ENCODE results near the gene IMMT. TPM values are rescaled to one million over a fixed set of nuclear protein-coding genes. Genes with fewer than 3 reads are reported as not detected.
"Not testable (repeated sequence)": the region's sequence is repeated elsewhere in the genome, so short reads cannot be mapped to it uniquely, and the experiment has no call there.

The IMMT gene
- total RNA-seq (61.9 TPM), polyA plus RNA-seq (10 to 100 TPM; 58.4 to 71.3 (median 62.6) TPM)

- no peaks in the 10 kb centered on the region for H3K36me3 ChIP-seq (ENCODE audit: control insufficient read depth, insufficient read depth, low read length)
- Mint-ChIP-seq H3K9me3 (no peaks in the 10 kb centered on the region), H3K36me3 (peaks cover 8% of the 10 kb centered on the region), H3K4me1 (peaks cover 30 to 71% (median 45%) of the 10 kb centered on the region in 4 donors), H3K27ac (peak within 1 kb of the TSS; percentile 90 to 97 (median 93)), H3K27me3 (peaks cover 5% of the 10 kb centered on the region), H3K4me3 (peak within 1 kb of the TSS; percentile 89 to 97 (median 92))
- H3K9me3 ChIP-seq (ENCODE audit: control insufficient read depth in 2 of 2, low read length in 2 of 2), result no peaks in the 10 kb centered on the region
- ATAC-seq (ENCODE audit: low read depth in 2 of 2), result peak; percentile 90
- no peaks in the 10 kb centered on the region for H3K27me3 ChIP-seq (ENCODE audit: control insufficient read depth, insufficient read depth, low read length)
- peak; percentile 90 to 97 (median 94) for DNase-seq
- H3K27ac ChIP-seq (ENCODE audit: insufficient read depth, low read length, poor library complexity, severe bottlenecking), result peak within 1 kb of the TSS; percentile 97
- H3K4me1 ChIP-seq (ENCODE audit: control insufficient read depth, insufficient read depth, low read length, poor library complexity, severe bottlenecking), result peaks cover 48% of the 10 kb centered on the region
- peak within 1 kb of the TSS; percentile 98 for H3K4me3 ChIP-seq (ENCODE audit: low read depth, low read length)
These were observed at the start of gene IMMT for GRCh38 chr2:86195055-86195807. Gene IMMT (minus strand): TSS chr2:86195462. CDS start chr2:86195382, 80 bp downstream.

DNA sequence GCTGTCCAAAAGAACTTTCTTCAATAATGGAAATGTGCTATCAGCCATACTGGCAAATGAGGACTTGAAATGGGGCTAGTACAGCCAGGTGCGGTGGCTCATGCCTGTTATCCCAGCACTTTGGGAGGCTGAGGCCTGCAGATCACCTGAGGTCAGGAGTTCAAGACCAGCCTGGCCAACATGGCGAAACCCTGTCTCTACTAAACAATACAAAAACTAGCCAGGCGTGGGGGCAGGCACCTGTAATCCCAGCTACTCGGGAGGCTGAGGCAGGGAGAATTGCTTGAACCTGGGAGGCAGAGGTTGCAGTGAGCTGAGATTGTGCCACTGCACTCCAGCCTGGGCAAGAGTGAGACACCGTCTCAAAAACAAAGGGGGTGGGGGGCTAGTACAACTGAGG, 49.5 kb upstream of the IMMT start:
- H3K27me3 ChIP-seq (ENCODE audit: control insufficient read depth, insufficient read depth, low read length); DNase-seq; H3K36me3 Mint-ChIP-seq; H3K36me3 ChIP-seq (ENCODE audit: control insufficient read depth, insufficient read depth, low read length); H3K4me3 Mint-ChIP-seq; H3K4me3 ChIP-seq (ENCODE audit: low read depth, low read length); H3K27ac Mint-ChIP-seq; H3K27ac ChIP-seq (ENCODE audit: insufficient read depth, low read length, poor library complexity, severe bottlenecking); H3K9me3 Mint-ChIP-seq; ATAC-seq (ENCODE audit: low read depth in 2 of 2); H3K4me1 ChIP-seq (ENCODE audit: control insufficient read depth, insufficient read depth, low read length, poor library complexity, severe bottlenecking); H3K9me3 ChIP-seq (ENCODE audit: control insufficient read depth in 2 of 2, low read length in 2 of 2); H3K4me1 Mint-ChIP-seq: not testable (repeated sequence)
- H3K27me3 Mint-ChIP-seq, result peaks cover 14% of the 10 kb centered on the region

DNA sequence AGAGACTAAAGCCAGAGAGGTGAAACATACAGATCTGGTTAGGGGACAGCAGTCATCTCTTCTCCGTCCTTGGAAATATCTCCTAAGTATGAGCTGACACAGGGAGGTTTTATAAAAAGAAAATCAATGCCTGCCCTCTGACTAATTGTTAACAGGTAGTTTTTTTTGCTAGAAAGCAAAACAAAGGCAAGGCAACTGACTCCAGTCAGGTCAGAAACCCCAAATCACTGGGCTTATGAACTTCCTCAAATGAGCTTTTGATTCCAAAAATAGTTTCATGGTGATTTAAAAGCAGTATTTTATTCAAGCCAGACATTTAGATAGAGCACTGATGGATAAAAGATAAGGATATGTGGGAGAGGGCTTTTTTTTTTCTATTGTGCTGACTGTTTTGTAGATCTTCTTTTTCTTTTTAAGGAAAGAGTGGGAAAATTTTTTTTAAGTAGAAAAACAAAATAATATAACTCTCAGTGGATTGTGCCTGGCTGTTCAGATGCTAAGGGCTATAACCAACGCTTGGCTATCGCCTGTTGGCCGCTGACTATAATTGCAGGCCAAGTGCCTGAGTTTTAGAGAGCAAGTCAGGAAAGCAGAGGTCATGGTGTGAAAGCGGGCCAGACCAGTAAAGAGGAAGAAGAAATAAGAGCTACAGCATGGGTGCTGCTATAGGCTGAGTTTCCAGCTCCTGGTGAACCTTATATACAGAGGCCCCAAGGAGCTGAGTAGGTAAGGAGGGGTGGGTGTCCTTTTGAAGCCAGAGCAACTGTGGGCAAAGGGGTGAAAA, 48.9 kb upstream of the IMMT start:
- H3K4me1 Mint-ChIP-seq, result peaks cover 0 to 1% (median 0%) of the 10 kb centered on the region in 4 donors
- H3K36me3 Mint-ChIP-seq, result no peaks in the 10 kb centered on the region
- H3K27ac ChIP-seq (ENCODE audit: insufficient read depth, low read length, poor library complexity, severe bottlenecking), result no peak overlapping the region
- H3K4me3 Mint-ChIP-seq, result no peak overlapping the region
- H3K27me3 ChIP-seq (ENCODE audit: control insufficient read depth, insufficient read depth, low read length), result no peaks in the 10 kb centered on the region
- H3K27me3 Mint-ChIP-seq, result peaks cover 14% of the 10 kb centered on the region
- no peak for DNase-seq
- no peaks in the 10 kb centered on the region for H3K4me1 ChIP-seq (ENCODE audit: control insufficient read depth, insufficient read depth, low read length, poor library complexity, severe bottlenecking)
- no peaks in the 10 kb centered on the region for H3K9me3 Mint-ChIP-seq
- no peak overlapping the region for H3K27ac Mint-ChIP-seq
- H3K36me3 ChIP-seq (ENCODE audit: control insufficient read depth, insufficient read depth, low read length), result no peaks in the 10 kb centered on the region
- no peak overlapping the region for H3K4me3 ChIP-seq (ENCODE audit: low read depth, low read length)
- no peak for ATAC-seq (ENCODE audit: low read depth in 2 of 2)
- H3K9me3 ChIP-seq (ENCODE audit: control insufficient read depth in 2 of 2, low read length in 2 of 2), result no peaks in the 10 kb centered on the region

DNA sequence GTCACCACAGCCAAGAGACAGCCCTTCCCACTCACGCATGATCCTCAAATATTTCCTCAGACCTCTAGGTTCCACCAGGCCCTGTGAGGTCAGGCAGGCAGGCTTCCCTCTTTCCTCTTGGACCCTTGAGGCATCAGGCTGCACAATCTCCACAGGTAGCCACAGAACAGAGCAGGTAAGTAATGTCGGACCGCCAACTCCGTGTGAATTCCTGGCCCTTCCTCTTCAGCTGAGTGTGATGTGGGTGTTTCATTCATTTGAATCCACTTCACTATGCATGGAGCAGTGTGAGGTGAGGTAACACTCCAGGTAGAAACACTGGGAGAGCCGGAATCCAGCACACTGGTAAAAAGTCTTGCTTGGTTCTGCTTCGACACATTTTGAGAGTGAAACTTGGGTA, 48.0 kb upstream of the IMMT start:
- Histone ChIP-seq H3K27me3 (ENCODE audit: control insufficient read depth, insufficient read depth, low read length) (no peaks in the 10 kb centered on the region), H3K27ac (ENCODE audit: insufficient read depth, low read length, poor library complexity, severe bottlenecking) (no peak overlapping the region), H3K36me3 (ENCODE audit: control insufficient read depth, insufficient read depth, low read length) (no peaks in the 10 kb centered on the region), H3K9me3 (ENCODE audit: control insufficient read depth in 2 of 2, low read length in 2 of 2) (no peaks in the 10 kb centered on the region), H3K4me3 (ENCODE audit: low read depth, low read length) (no peak overlapping the region), H3K4me1 (ENCODE audit: control insufficient read depth, insufficient read depth, low read length, poor library complexity, severe bottlenecking) (peaks cover 4% of the 10 kb centered on the region)
- H3K36me3 Mint-ChIP-seq, result no peaks in the 10 kb centered on the region
- H3K4me3 Mint-ChIP-seq, result no peak overlapping the region
- DNase-seq, result no peak
- ATAC-seq (ENCODE audit: low read depth in 2 of 2), result no peak
- no peak overlapping the region for H3K27ac Mint-ChIP-seq
- H3K4me1 Mint-ChIP-seq, result peaks cover 0 to 6% (median 4%) of the 10 kb centered on the region in 4 donors
- H3K9me3 Mint-ChIP-seq, result no peaks in the 10 kb centered on the region
- H3K27me3 Mint-ChIP-seq, result peaks cover 7% of the 10 kb centered on the region

DNA sequence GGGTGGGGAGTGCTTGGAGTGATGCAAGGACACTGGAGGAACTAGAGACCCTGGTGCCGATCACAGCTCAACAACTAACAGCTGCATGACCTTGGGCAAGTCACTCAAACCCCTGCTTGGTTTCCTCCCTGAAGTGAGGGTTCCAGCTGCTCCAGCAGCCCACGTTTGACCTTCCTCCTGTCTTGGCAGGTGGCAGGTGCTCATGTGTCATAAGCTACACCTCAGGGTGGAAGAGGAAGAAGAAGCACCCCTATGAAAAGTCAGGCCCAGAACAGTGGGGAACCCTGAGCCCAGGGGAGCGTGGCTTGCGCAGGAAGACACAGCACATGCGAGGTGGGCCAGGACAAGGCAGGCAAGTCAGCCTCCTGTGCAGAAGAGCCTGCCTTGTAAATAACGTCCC, 46.3 kb upstream of the IMMT start:
- no peak for DNase-seq
- H3K4me3 ChIP-seq (ENCODE audit: low read depth, low read length), result no peak overlapping the region
- peaks cover 7% of the 10 kb centered on the region for H3K4me1 ChIP-seq (ENCODE audit: control insufficient read depth, insufficient read depth, low read length, poor library complexity, severe bottlenecking)
- no peaks in the 10 kb centered on the region for H3K36me3 ChIP-seq (ENCODE audit: control insufficient read depth, insufficient read depth, low read length)
- no peaks in the 10 kb centered on the region for H3K27me3 ChIP-seq (ENCODE audit: control insufficient read depth, insufficient read depth, low read length)
- no peak overlapping the region for H3K27ac Mint-ChIP-seq
- H3K36me3 Mint-ChIP-seq, result no peaks in the 10 kb centered on the region
- H3K27ac ChIP-seq (ENCODE audit: insufficient read depth, low read length, poor library complexity, severe bottlenecking), result no peak overlapping the region
- H3K9me3 ChIP-seq (ENCODE audit: control insufficient read depth in 2 of 2, low read length in 2 of 2), result no peaks in the 10 kb centered on the region
- ATAC-seq (ENCODE audit: low read depth in 2 of 2), result no peak
- no peaks in the 10 kb centered on the region for H3K9me3 Mint-ChIP-seq
- H3K27me3 Mint-ChIP-seq, result peaks cover 11% of the 10 kb centered on the region
- H3K4me1 Mint-ChIP-seq, result peaks cover 0 to 11% (median 5%) of the 10 kb centered on the region in 4 donors
- no peak overlapping the region for H3K4me3 Mint-ChIP-seq

DNA sequence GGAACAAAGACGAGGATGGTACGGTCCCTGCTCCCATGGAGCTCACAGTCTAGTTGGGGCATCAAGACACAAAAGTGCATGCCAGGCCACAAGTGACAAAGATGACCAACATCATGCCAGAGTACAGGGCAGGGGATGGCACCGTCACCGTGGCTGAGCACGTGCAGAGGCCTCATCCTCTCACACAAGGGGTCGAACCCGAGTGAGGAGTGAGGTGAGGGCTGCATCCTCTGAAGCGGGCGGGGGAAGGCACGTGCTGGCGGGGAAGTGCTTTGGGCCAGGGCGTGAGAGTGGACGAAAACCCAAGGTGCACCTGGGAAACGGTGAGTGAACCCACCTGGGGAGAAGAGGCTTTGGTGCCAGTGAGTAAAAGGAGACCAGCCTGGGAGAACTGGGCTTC, 45.0 kb upstream of the IMMT start:
- Histone ChIP-seq H3K4me1 (ENCODE audit: control insufficient read depth, insufficient read depth, low read length, poor library complexity, severe bottlenecking) (peaks cover 7% of the 10 kb centered on the region), H3K27me3 (ENCODE audit: control insufficient read depth, insufficient read depth, low read length) (no peaks in the 10 kb centered on the region), H3K36me3 (ENCODE audit: control insufficient read depth, insufficient read depth, low read length) (no peaks in the 10 kb centered on the region), H3K4me3 (ENCODE audit: low read depth, low read length) (no peak overlapping the region), H3K27ac (ENCODE audit: insufficient read depth, low read length, poor library complexity, severe bottlenecking) (no peak overlapping the region), H3K9me3 (ENCODE audit: control insufficient read depth in 2 of 2, low read length in 2 of 2) (no peaks in the 10 kb centered on the region)
- H3K4me1 Mint-ChIP-seq, result peaks cover 0 to 11% (median 5%) of the 10 kb centered on the region in 4 donors
- no peaks in the 10 kb centered on the region for H3K9me3 Mint-ChIP-seq
- DNase-seq (no peak), ATAC-seq (ENCODE audit: low read depth in 2 of 2) (no peak)
- no peaks in the 10 kb centered on the region for H3K36me3 Mint-ChIP-seq
- no peak overlapping the region for H3K4me3 Mint-ChIP-seq
- H3K27me3 Mint-ChIP-seq, result peaks cover 11% of the 10 kb centered on the region
- H3K27ac Mint-ChIP-seq, result peak overlapping the region; percentile 14 to 71 (median 22)

DNA sequence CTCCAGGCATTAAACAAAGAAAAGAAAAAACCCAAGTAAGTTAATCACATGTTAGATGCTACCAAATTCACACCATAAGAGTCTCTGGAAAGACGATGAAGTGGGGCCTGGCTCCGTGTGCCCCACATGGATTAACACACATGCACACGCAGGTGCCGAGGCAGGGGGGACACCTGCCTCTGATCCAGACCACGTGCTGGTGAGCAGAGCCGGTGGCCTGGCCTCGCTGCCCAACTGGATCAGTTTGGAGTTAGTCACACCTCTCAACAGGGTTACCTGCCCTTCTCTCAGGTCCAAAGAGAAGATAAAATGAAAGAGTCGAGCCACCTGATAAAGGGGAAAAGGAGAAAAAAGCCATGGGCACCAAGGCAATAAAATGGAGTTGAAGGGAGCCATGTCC, 44.5 kb upstream of the IMMT start:
- H3K36me3 Mint-ChIP-seq, result no peaks in the 10 kb centered on the region
- peak overlapping the region in 1 of 3 donors; percentile 22 for H3K27ac Mint-ChIP-seq
- no peak overlapping the region for H3K27ac ChIP-seq (ENCODE audit: insufficient read depth, low read length, poor library complexity, severe bottlenecking)
- DNase-seq, result no peak
- H3K27me3 ChIP-seq (ENCODE audit: control insufficient read depth, insufficient read depth, low read length), result no peaks in the 10 kb centered on the region
- no peak for ATAC-seq (ENCODE audit: low read depth in 2 of 2)
- no peak overlapping the region for H3K4me3 Mint-ChIP-seq
- peaks cover 11% of the 10 kb centered on the region for H3K27me3 Mint-ChIP-seq
- H3K4me1 ChIP-seq (ENCODE audit: control insufficient read depth, insufficient read depth, low read length, poor library complexity, severe bottlenecking), result peaks cover 7% of the 10 kb centered on the region
- no peaks in the 10 kb centered on the region for H3K9me3 ChIP-seq (ENCODE audit: control insufficient read depth in 2 of 2, low read length in 2 of 2)
- H3K9me3 Mint-ChIP-seq, result no peaks in the 10 kb centered on the region
- H3K4me3 ChIP-seq (ENCODE audit: low read depth, low read length), result no peak overlapping the region
- H3K4me1 Mint-ChIP-seq, result peaks cover 0 to 11% (median 5%) of the 10 kb centered on the region in 4 donors
- H3K36me3 ChIP-seq (ENCODE audit: control insufficient read depth, insufficient read depth, low read length), result no peaks in the 10 kb centered on the region

Measured in CD4-positive, CD25-positive, alpha-beta regulatory T cell (primary cell).